Memory B cell (primary cell): ENCODE measurements around the gene SET.

ENCODE experiments used
- ATAC-seq: fragments of 150-1000 bp; cut with Tn5 transposase; 2 replicates; pipeline ENCODE4 v1.10.0; 2021; ENCODE audit warnings: low read depth, mild to moderate bottlenecking, moderate library complexity
- DNase-seq, 2 donors: peaks; one replicate each; pipeline ENCODE4 v3.0.0; 2022; ENCODE audit warnings: low spot score in 2 of 2
- H3K27ac Mint-ChIP-seq: one replicate; pipeline ENCODE4 v1.8.0; 2022; ENCODE audit warnings: mild to moderate bottlenecking, moderate library complexity, mixed read lengths
- H3K27me3 Mint-ChIP-seq: one replicate; pipeline ENCODE4 v1.8.0; 2022; ENCODE audit warnings: mixed read lengths
- H3K36me3 Mint-ChIP-seq: one replicate; pipeline ENCODE4 v1.8.0; 2022; ENCODE audit warnings: mild to moderate bottlenecking, mixed read lengths
- H3K4me1 Mint-ChIP-seq: one replicate; pipeline ENCODE4 v1.8.0; 2022; ENCODE audit warnings: mixed read lengths
- H3K4me3 Mint-ChIP-seq: one replicate; pipeline ENCODE4 v1.8.0; 2022; ENCODE audit warnings: mild to moderate bottlenecking, moderate library complexity, mixed read lengths
- H3K9me3 Mint-ChIP-seq: one replicate; pipeline ENCODE4 v1.8.0; 2022; ENCODE audit warnings: mixed read lengths

The SET gene

GRCh38 chr9:128724744-128725211, 35.8 kb downstream of the SET start:
- Mint-ChIP-seq H3K4me3 (peak overlapping the region; percentile 97), H3K36me3 (peaks cover 6% of the 10 kb centered on the region), H3K27me3 (no peaks in the 10 kb centered on the region), H3K27ac (peak overlapping the region; percentile 94), H3K4me1 (peaks cover 25% of the 10 kb centered on the region), H3K9me3 (no peaks in the 10 kb centered on the region)
- ATAC-seq: peak; percentile 2
- DNase-seq: no peak

GRCh38 chr9:128727640-128728248, 38.7 kb downstream of the SET start:
- no peaks in the 10 kb centered on the region for H3K36me3 Mint-ChIP-seq
- no peak overlapping the region for H3K4me3 Mint-ChIP-seq
- ATAC-seq (no peak), DNase-seq (no peak)
- no peaks in the 10 kb centered on the region for H3K27me3 Mint-ChIP-seq
- H3K27ac Mint-ChIP-seq: no peak overlapping the region
- H3K4me1 Mint-ChIP-seq: peaks cover 19% of the 10 kb centered on the region
- H3K9me3 Mint-ChIP-seq: no peaks in the 10 kb centered on the region

GRCh38 chr9:128728298-128728697, 39.3 kb downstream of the SET start:
- no peak overlapping the region for H3K4me3 Mint-ChIP-seq
- H3K4me1 Mint-ChIP-seq: peaks cover 15% of the 10 kb centered on the region
- H3K9me3 Mint-ChIP-seq: no peaks in the 10 kb centered on the region
- peaks cover 2% of the 10 kb centered on the region for H3K36me3 Mint-ChIP-seq
- no peak for DNase-seq
- no peaks in the 10 kb centered on the region for H3K27me3 Mint-ChIP-seq
- H3K27ac Mint-ChIP-seq: no peak overlapping the region
- no peak for ATAC-seq

GRCh38 chr9:128729302-128729701, 40.3 kb downstream of the SET start:
- DNase-seq (no peak), ATAC-seq (no peak)
- H3K27ac Mint-ChIP-seq: no peak overlapping the region
- H3K27me3 Mint-ChIP-seq: no peaks in the 10 kb centered on the region
- peaks cover 13% of the 10 kb centered on the region for H3K4me1 Mint-ChIP-seq
- no peaks in the 10 kb centered on the region for H3K9me3 Mint-ChIP-seq
- H3K36me3 Mint-ChIP-seq: peaks cover 4% of the 10 kb centered on the region
- no peak overlapping the region for H3K4me3 Mint-ChIP-seq

GRCh38 chr9:128729766-128730517, 40.9 kb downstream of the SET start:
- ATAC-seq (no peak), DNase-seq (no peak)
- Mint-ChIP-seq H3K4me1 (peaks cover 6% of the 10 kb centered on the region), H3K27me3 (no peaks in the 10 kb centered on the region), H3K4me3 (no peak overlapping the region), H3K27ac (no peak overlapping the region), H3K36me3 (peaks cover 6% of the 10 kb centered on the region), H3K9me3 (no peaks in the 10 kb centered on the region)

GRCh38 chr9:128731093-128731492, 42.1 kb downstream of the SET start:
- ATAC-seq: no peak
- Mint-ChIP-seq H3K36me3 (peaks cover 11% of the 10 kb centered on the region), H3K27ac (no peak overlapping the region), H3K4me3 (no peak overlapping the region), H3K4me1 (peaks cover 6% of the 10 kb centered on the region), H3K27me3 (no peaks in the 10 kb centered on the region), H3K9me3 (no peaks in the 10 kb centered on the region)
- no peak for DNase-seq

- Mint-ChIP-seq H3K9me3 (no peaks in the 10 kb centered on the region), H3K4me3 (no peak overlapping the region), H3K27ac (no peak overlapping the region), H3K4me1 (peaks cover 6% of the 10 kb centered on the region), H3K36me3 (peaks cover 11% of the 10 kb centered on the region), H3K27me3 (no peaks in the 10 kb centered on the region)
- DNase-seq (no peak), ATAC-seq (no peak)
These were observed 42.7 kb downstream of the SET start for GRCh38 chr9:128731691-128732090.

GRCh38 chr9:128732576-128732975, 43.6 kb downstream of the SET start:
- H3K4me3 Mint-ChIP-seq: no peak overlapping the region
- peaks cover 11% of the 10 kb centered on the region for H3K36me3 Mint-ChIP-seq
- H3K4me1 Mint-ChIP-seq: peaks cover 6% of the 10 kb centered on the region
- DNase-seq (no peak), ATAC-seq (no peak)
- no peak overlapping the region for H3K27ac Mint-ChIP-seq
- no peaks in the 10 kb centered on the region for H3K27me3 Mint-ChIP-seq
- H3K9me3 Mint-ChIP-seq: no peaks in the 10 kb centered on the region

GRCh38 chr9:128733256-128733655, 44.2 kb downstream of the SET start:
- H3K4me1 Mint-ChIP-seq: peaks cover 6% of the 10 kb centered on the region
- no peaks in the 10 kb centered on the region for H3K27me3 Mint-ChIP-seq
- H3K36me3 Mint-ChIP-seq: peaks cover 11% of the 10 kb centered on the region
- DNase-seq: no peak
- no peaks in the 10 kb centered on the region for H3K9me3 Mint-ChIP-seq
- no peak overlapping the region for H3K27ac Mint-ChIP-seq
- peak; percentile 47 for ATAC-seq
- no peak overlapping the region for H3K4me3 Mint-ChIP-seq

GRCh38 chr9:128735373-128735772, 46.4 kb downstream of the SET start:
- Mint-ChIP-seq H3K9me3 (no peaks in the 10 kb centered on the region), H3K27ac (no peak overlapping the region), H3K4me1 (peaks cover 6% of the 10 kb centered on the region), H3K27me3 (no peaks in the 10 kb centered on the region), H3K36me3 (peaks cover 15% of the 10 kb centered on the region), H3K4me3 (no peak overlapping the region)
- no peak for ATAC-seq
- no peak for DNase-seq

GRCh38 chr9:128742401-128742800, 53.4 kb downstream of the SET start:
- ATAC-seq (no peak), DNase-seq (no peak)
- Mint-ChIP-seq H3K27ac (no peak overlapping the region), H3K4me3 (no peak overlapping the region), H3K36me3 (peaks cover 6% of the 10 kb centered on the region), H3K9me3 (no peaks in the 10 kb centered on the region), H3K4me1 (no peaks in the 10 kb centered on the region), H3K27me3 (no peaks in the 10 kb centered on the region)

- Mint-ChIP-seq H3K9me3 (no peaks in the 10 kb centered on the region), H3K27ac (no peak overlapping the region), H3K4me1 (no peaks in the 10 kb centered on the region), H3K36me3 (peaks cover 6% of the 10 kb centered on the region), H3K4me3 (no peak overlapping the region), H3K27me3 (no peaks in the 10 kb centered on the region)
- no peak for DNase-seq
- ATAC-seq: no peak
These were observed 54.4 kb downstream of the SET start for GRCh38 chr9:128743421-128743820.
